Mucosa of rectum (tissue), 2 donors: ENCODE data around the gene POLR2F.
"Not testable (repeated sequence)": the region's sequence is repeated elsewhere in the genome, so short reads cannot be mapped to it uniquely, and the experiment has no call there.

Experiments
- H3K27ac ChIP-seq, 2 donors: one replicate each; pipeline ENCODE4 v1.7.0; 2013; ENCODE audit warnings: inconsistent platforms in 2 of 2, low read depth in 2 of 2, low read length in 2 of 2
- H3K27me3 ChIP-seq, 2 donors: one replicate each; pipeline ENCODE4 v1.7.0; 2013; ENCODE audit warnings: low read length in 2 of 2; ENCODE audit not compliant: control insufficient read depth in 2 of 2, insufficient read depth in 2 of 2
- H3K36me3 ChIP-seq, 2 donors: one replicate each; pipeline ENCODE4 v1.7.0; 2013; ENCODE audit warnings: low read length in 2 of 2; ENCODE audit not compliant: control insufficient read depth in 2 of 2, insufficient read depth in 2 of 2
- H3K4me1 ChIP-seq, 2 donors: one replicate each; pipeline ENCODE4 v1.7.0; 2013; ENCODE audit warnings: low read length in 2 of 2, mild to moderate bottlenecking in 1 of 2; ENCODE audit not compliant: control insufficient read depth in 2 of 2, insufficient read depth in 2 of 2
- H3K4me3 ChIP-seq, 2 donors: one replicate each; pipeline ENCODE4 v1.7.0; 2013; ENCODE audit warnings: low read length in 2 of 2
- H3K9ac ChIP-seq, 2 donors: one replicate each; pipeline ENCODE4 v1.7.0; 2013; ENCODE audit warnings: low read length in 2 of 2, low read depth in 1 of 2, mild to moderate bottlenecking in 1 of 2
- H3K9me3 ChIP-seq, 2 donors: one replicate each; pipeline ENCODE4 v1.7.0; 2013; ENCODE audit warnings: low read length in 2 of 2; ENCODE audit not compliant: control insufficient read depth in 2 of 2
- donor health status: healthy.
- donor health status: Normal muscosa, but diverticular disease.

The POLR2F gene

GRCh38 chr22:37952629-37953028 is 870 bp upstream of the POLR2F start:
- Histone ChIP-seq H3K9ac (peak overlapping the region in 1 of 2 donors; percentile 98), H3K4me3 (peak overlapping the region; percentile 90 to 99), H3K36me3 (peaks cover 11 to 12% of the 10 kb centered on the region in 2 donors), H3K4me1 (peaks cover 15 to 20% of the 10 kb centered on the region in 2 donors)
- not testable (repeated sequence) for H3K27ac ChIP-seq, H3K9me3 ChIP-seq, H3K27me3 ChIP-seq

GRCh38 chr22:37953062-37953436 is 450 bp upstream of the POLR2F start:
- peak overlapping the region; percentile 90 to 99 for H3K4me3 ChIP-seq

GRCh38 chr22:37954686-37955085 is 1.2 kb downstream of the POLR2F start:
- Histone ChIP-seq H3K27ac (no peak overlapping the region), H3K4me1 (peaks cover 15 to 20% of the 10 kb centered on the region in 2 donors), H3K27me3 (peaks cover 0 to 3% of the 10 kb centered on the region in 2 donors), H3K4me3 (peak overlapping the region in 1 of 2 donors; percentile 90), H3K9ac (peak overlapping the region in 1 of 2 donors; percentile 6), H3K36me3 (peaks cover 24 to 28% of the 10 kb centered on the region in 2 donors), H3K9me3 (no peaks in the 10 kb centered on the region)

More at GRCh38 chr22:37953062-37953436, 450 bp upstream of the POLR2F start:
- Histone ChIP-seq H3K9ac (peak overlapping the region; percentile 33 to 98), H3K27me3 (peaks cover 0 to 3% of the 10 kb centered on the region in 2 donors), H3K27ac (no peak overlapping the region), H3K36me3 (peaks cover 14 to 15% of the 10 kb centered on the region in 2 donors), H3K4me1 (peaks cover 15 to 20% of the 10 kb centered on the region in 2 donors), H3K9me3 (no peaks in the 10 kb centered on the region)

GRCh38 chr22:37955825-37956397 is 2.4 kb downstream of the POLR2F start:
- not testable (repeated sequence) for H3K9me3 ChIP-seq, H3K9ac ChIP-seq, H3K27me3 ChIP-seq, H3K27ac ChIP-seq, H3K4me3 ChIP-seq
- Histone ChIP-seq H3K36me3 (peaks cover 24 to 29% of the 10 kb centered on the region in 2 donors), H3K4me1 (peaks cover 15 to 20% of the 10 kb centered on the region in 2 donors)

- peaks cover 15 to 20% of the 10 kb centered on the region in 2 donors for H3K4me1 ChIP-seq
- no peak overlapping the region for H3K9ac ChIP-seq
- no peak overlapping the region for H3K27ac ChIP-seq
- H3K4me3 ChIP-seq = no peak overlapping the region
- H3K27me3 ChIP-seq = peaks cover 0 to 3% of the 10 kb centered on the region in 2 donors
- H3K9me3 ChIP-seq = no peaks in the 10 kb centered on the region
- H3K36me3 ChIP-seq = peaks cover 33 to 38% of the 10 kb centered on the region in 2 donors
Observed at GRCh38 chr22:37957232-37957631, 3.7 kb downstream of the POLR2F start.

GRCh38 chr22:37959231-37959825 is 5.8 kb downstream of the POLR2F start:
- Histone ChIP-seq H3K9me3 (no peaks in the 10 kb centered on the region), H3K4me1 (peaks cover 3 to 4% of the 10 kb centered on the region in 2 donors), H3K27ac (no peak overlapping the region), H3K27me3 (no peaks in the 10 kb centered on the region), H3K36me3 (peaks cover 36 to 41% of the 10 kb centered on the region in 2 donors), H3K9ac (no peak overlapping the region), H3K4me3 (no peak overlapping the region)

- Histone ChIP-seq H3K36me3 (peaks cover 36 to 44% of the 10 kb centered on the region in 2 donors), H3K9ac (no peak overlapping the region), H3K9me3 (no peaks in the 10 kb centered on the region)
Observed at GRCh38 chr22:37961062-37961461, 7.6 kb downstream of the POLR2F start.

GRCh38 chr22:37965940-37966664 is 12.6 kb downstream of the POLR2F start:
- Histone ChIP-seq H3K36me3 (peaks cover 29 to 40% of the 10 kb centered on the region in 2 donors), H3K9me3 (no peaks in the 10 kb centered on the region), H3K4me1 (no peaks in the 10 kb centered on the region), H3K27ac (no peak overlapping the region), H3K27me3 (no peaks in the 10 kb centered on the region), H3K4me3 (no peak overlapping the region), H3K9ac (no peak overlapping the region)

More at GRCh38 chr22:37961062-37961461, 7.6 kb downstream of the POLR2F start:
- no peak overlapping the region for H3K4me3 ChIP-seq
- no peaks in the 10 kb centered on the region for H3K4me1 ChIP-seq
- no peaks in the 10 kb centered on the region for H3K27me3 ChIP-seq
- no peak overlapping the region for H3K27ac ChIP-seq

GRCh38 chr22:37967147-37967546 is 13.6 kb downstream of the POLR2F start:
- H3K9ac ChIP-seq = no peak overlapping the region
- H3K9me3 ChIP-seq = no peaks in the 10 kb centered on the region
- H3K36me3 ChIP-seq = peaks cover 21 to 33% of the 10 kb centered on the region in 2 donors
- H3K4me1 ChIP-seq = no peaks in the 10 kb centered on the region
- H3K4me3 ChIP-seq = no peak overlapping the region
- no peak overlapping the region for H3K27ac ChIP-seq
- no peaks in the 10 kb centered on the region for H3K27me3 ChIP-seq
